ENCODE measurements around the gene MIGA1. TPM values are rescaled to one million over a fixed set of nuclear protein-coding genes. Genes with fewer than 3 reads are reported as not detected.
"Not testable (repeated sequence)": the region's sequence is repeated elsewhere in the genome, so short reads cannot be mapped to it uniquely, and the experiment has no call there.

MIGA1 gene
- total and polyA plus RNA-seq, 8 donors = 1.6 to 40.6 (median 7.5) TPM

DNA sequence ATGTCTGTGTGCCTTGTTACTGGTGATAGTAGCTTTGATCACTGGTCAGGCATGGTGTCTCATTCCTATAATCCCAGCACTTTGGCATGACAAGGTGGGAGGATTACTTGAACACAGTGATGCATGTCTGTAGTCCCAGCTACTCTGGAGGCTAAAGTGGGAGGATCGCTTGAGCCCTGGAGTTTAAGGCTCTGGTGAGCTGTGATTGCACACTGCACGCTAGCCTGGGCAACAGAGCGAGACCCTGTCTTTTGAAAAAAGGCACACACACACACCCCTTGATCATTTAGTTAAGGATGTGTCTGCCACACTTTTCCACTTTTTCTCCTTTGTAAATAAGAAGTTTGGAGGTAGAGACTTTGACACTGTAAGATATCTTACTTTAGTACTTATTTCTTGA is 15.1 kb downstream of the MIGA1 start:
- peaks cover 0 to 8% (median 0%) of the 10 kb centered on the region in 4 donors for H3K4me1 ChIP-seq
- peaks cover 0 to 48% (median 32%) of the 10 kb centered on the region in 4 donors for H3K36me3 ChIP-seq
- no peak overlapping the region for H3K27ac ChIP-seq
- WGBS, 5 donors = 88 to 99% (median 98%) methylated on average over 3 of the region's 3 CpGs
- no peak overlapping the region for H3K4me3 ChIP-seq
- no peak for DNase-seq
- intact Hi-C loops (cut with DNase I; ENCODE audit: low total_unique reads) = no loop called here
- no peaks in the 10 kb centered on the region for H3K9me3 ChIP-seq
- TF ChIP-seq POLR2AphosphoS5 (IDR thresholded peaks at IDR 0.05) = no peak
- no peak for TF ChIP-seq EP300 (IDR thresholded peaks at IDR 0.05)
- no peak for TF ChIP-seq POLR2A (IDR thresholded peaks at IDR 0.05)
- TF ChIP-seq CTCF (IDR thresholded peaks at IDR 0.05) = no peak
- H3K27me3 ChIP-seq = no peaks in the 10 kb centered on the region

GRCh38 chr1:77796695-77797405 is 17.4 kb downstream of the MIGA1 start:
- H3K27me3 ChIP-seq = no peaks in the 10 kb centered on the region
- TF ChIP-seq POLR2A (IDR thresholded peaks at IDR 0.05) = no peak
- TF ChIP-seq POLR2AphosphoS5 (IDR thresholded peaks at IDR 0.05) = no peak
- TF ChIP-seq CTCF (IDR thresholded peaks at IDR 0.05) = no peak
- TF ChIP-seq EP300 (IDR thresholded peaks at IDR 0.05) = no peak
- H3K4me1 ChIP-seq = peaks cover 0 to 8% (median 0%) of the 10 kb centered on the region in 4 donors
- peak in 1 of 2 donors; percentile 14 for DNase-seq
- H3K4me3 ChIP-seq = no peak overlapping the region
- H3K27ac ChIP-seq = no peak overlapping the region
- no peaks in the 10 kb centered on the region for H3K9me3 ChIP-seq
- peaks cover 1 to 42% (median 21%) of the 10 kb centered on the region in 4 donors for H3K36me3 ChIP-seq
- intact Hi-C loops (cut with DNase I; ENCODE audit: low total_unique reads) = no loop called here
- 80 to 86% (median 83%) methylated on average over 5 of the region's 5 CpGs for WGBS, 5 donors

DNA sequence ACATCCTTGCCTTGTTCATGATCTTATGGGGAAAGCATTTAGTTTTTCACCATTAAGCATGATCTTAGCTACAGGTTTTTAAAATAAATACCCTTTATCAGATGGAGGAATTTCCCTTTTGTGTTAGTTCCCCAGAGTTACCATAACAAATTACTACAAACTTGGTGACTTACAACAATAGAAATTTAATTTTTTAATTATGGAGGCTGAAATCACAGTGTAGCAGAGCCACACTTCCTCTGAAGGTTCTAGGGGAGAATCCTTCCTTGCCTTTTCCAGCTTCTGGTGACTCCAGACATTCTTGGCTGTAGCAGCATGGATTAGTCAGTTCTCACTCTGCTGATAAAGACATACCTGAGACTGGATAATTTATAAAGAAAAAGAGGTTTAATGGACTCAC is 18.5 kb downstream of the MIGA1 start:
- Histone ChIP-seq H3K4me3 (no peak overlapping the region), H3K4me1 (peaks cover 0 to 8% (median 0%) of the 10 kb centered on the region in 4 donors), H3K27ac (no peak overlapping the region), H3K9me3 (no peaks in the 10 kb centered on the region), H3K27me3 (no peaks in the 10 kb centered on the region), H3K36me3 (peaks cover 8 to 49% (median 29%) of the 10 kb centered on the region in 4 donors)
- intact Hi-C loops (cut with DNase I; ENCODE audit: low total_unique reads) = no loop called here
- no peak for TF ChIP-seq POLR2AphosphoS5 (IDR thresholded peaks at IDR 0.05)
- no peak for DNase-seq

DNA sequence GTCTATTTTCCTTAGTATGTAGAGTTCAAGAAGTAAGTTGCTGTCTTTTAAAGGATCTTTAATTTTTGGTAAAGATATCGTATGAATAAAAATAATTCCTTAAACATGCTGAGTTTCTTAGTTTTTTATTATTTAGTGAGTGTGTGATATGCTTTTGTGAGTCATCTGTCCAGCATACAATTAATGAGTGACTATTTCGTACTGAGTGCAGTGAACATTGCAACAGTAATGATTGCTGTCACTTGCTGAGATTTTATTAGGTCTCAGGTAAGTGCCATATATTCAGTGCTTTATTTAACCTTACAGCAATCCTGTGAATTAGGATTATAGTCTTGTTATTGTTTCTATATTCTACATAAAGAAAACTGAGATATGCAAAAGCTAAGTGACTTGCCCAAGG is 22.6 kb downstream of the MIGA1 start:
- WGBS, 5 donors = 90 to 98% (median 95%) methylated on average over 2 of the region's 2 CpGs
- Histone ChIP-seq H3K4me1 (peaks cover 0 to 8% (median 0%) of the 10 kb centered on the region in 4 donors), H3K4me3 (no peak overlapping the region), H3K36me3 (peaks cover 9 to 63% (median 49%) of the 10 kb centered on the region in 4 donors), H3K9me3 (no peaks in the 10 kb centered on the region), H3K27ac (no peak overlapping the region), H3K27me3 (no peaks in the 10 kb centered on the region)
- no peak for DNase-seq
- intact Hi-C loops (cut with DNase I; ENCODE audit: low total_unique reads) = no loop called here
- TF ChIP-seq CTCF (IDR thresholded peaks at IDR 0.05) = no peak
- no peak for TF ChIP-seq POLR2A (IDR thresholded peaks at IDR 0.05)
- no peak for TF ChIP-seq EP300 (IDR thresholded peaks at IDR 0.05)
- no peak for TF ChIP-seq POLR2AphosphoS5 (IDR thresholded peaks at IDR 0.05)

DNA sequence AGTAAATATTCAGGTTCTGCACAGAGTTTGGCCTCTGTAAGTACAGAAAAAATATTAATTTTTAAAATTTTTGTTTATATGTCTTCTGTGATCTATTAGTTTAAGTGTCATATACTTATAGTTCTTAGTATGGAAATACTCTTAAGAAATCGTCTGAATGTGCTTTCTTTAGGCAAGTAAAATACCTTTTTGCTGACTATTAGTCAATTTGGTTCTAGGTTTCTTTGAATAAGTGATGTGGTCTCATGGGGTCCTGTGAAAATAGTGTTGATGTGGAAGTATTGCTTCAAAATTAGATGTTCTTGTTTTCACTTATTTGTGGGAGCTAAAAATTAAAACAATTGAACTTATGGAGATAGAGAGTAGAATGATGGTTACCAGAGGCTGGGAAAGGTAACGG is 23.9 kb downstream of the MIGA1 start:
- H3K4me3 ChIP-seq = no peak overlapping the region
- H3K9me3 ChIP-seq = no peaks in the 10 kb centered on the region
- intact Hi-C loops (cut with DNase I; ENCODE audit: low total_unique reads) = no loop called here
- WGBS, 5 donors = 48 to 83% (median 70%) methylated on average over 2 of the region's 2 CpGs
- no peak for TF ChIP-seq CTCF (IDR thresholded peaks at IDR 0.05)
- TF ChIP-seq POLR2AphosphoS5 (IDR thresholded peaks at IDR 0.05) = no peak
- no peak for TF ChIP-seq EP300 (IDR thresholded peaks at IDR 0.05)
- TF ChIP-seq POLR2A (IDR thresholded peaks at IDR 0.05) = no peak
- DNase-seq = no peak
- no peaks in the 10 kb centered on the region for H3K4me1 ChIP-seq
- H3K27me3 ChIP-seq = no peaks in the 10 kb centered on the region
- peaks cover 23 to 74% (median 62%) of the 10 kb centered on the region in 4 donors for H3K36me3 ChIP-seq
- no peak overlapping the region for H3K27ac ChIP-seq

GRCh38 chr1:77809787-77810462 is 30.5 kb downstream of the MIGA1 start:
- intact Hi-C loops (cut with DNase I; ENCODE audit: low total_unique reads); H3K27ac ChIP-seq; H3K4me3 ChIP-seq; H3K27me3 ChIP-seq; H3K4me1 ChIP-seq; DNase-seq; H3K9me3 ChIP-seq: not testable (repeated sequence)
- peaks cover 23 to 76% (median 60%) of the 10 kb centered on the region in 4 donors for H3K36me3 ChIP-seq
- 72 to 86% (median 80%) methylated on average over 1 to 2 of the region's 3 CpGs for WGBS, 5 donors

GRCh38 chr1:77811589-77811988 is 32.1 kb downstream of the MIGA1 start:
- H3K36me3 ChIP-seq = peaks cover 23 to 78% (median 58%) of the 10 kb centered on the region in 4 donors
- H3K9me3 ChIP-seq; DNase-seq; intact Hi-C loops (cut with DNase I; ENCODE audit: low total_unique reads); H3K27ac ChIP-seq; H3K4me3 ChIP-seq; H3K27me3 ChIP-seq; H3K4me1 ChIP-seq: not testable (repeated sequence)
- 97 to 99% (median 98%) methylated on average over 10 to 19 of the region's 21 CpGs for WGBS, 5 donors
